H1 (cell line): ENCODE results near the gene LCLAT1. TPM values are rescaled to one million over a fixed set of nuclear protein-coding genes. Genes with fewer than 3 reads are reported as not detected.

Experiments used
- BCL11A ChIP-seq, 2 experiments: IDR thresholded peaks; one replicate each; pipeline ENCODE4 v1.6.1; 2011; ENCODE audit warnings: low read depth in 2 of 2, low read length in 2 of 2, mild to moderate bottlenecking in 2 of 2
- CHD2 ChIP-seq: IDR thresholded peaks from 2 replicates; pipeline ENCODE4 v1.6.1; 2012; ENCODE audit warnings: low read length, improper control_type of control experiment
- EP300 ChIP-seq, 2 experiments: IDR thresholded peaks; 1 replicate in 1 of 2; 2 replicates in 1 of 2; pipeline ENCODE4 v1.6.1; 2011 to 2012; ENCODE audit warnings: low read depth in 2 of 2, low read length in 2 of 2, mild to moderate bottlenecking in 2 of 2, borderline replicate concordance in 1 of 2, inconsistent platforms in 1 of 2, moderate library complexity in 1 of 2
- JUN ChIP-seq: IDR thresholded peaks from 2 replicates; pipeline ENCODE4 v1.6.1; 2011; ENCODE audit warnings: low read depth, mild to moderate bottlenecking, improper control_type of control experiment, low read length
- KDM1A ChIP-seq: fragments of 200-600, 300-600 bp; sonication (generic); IDR thresholded peaks from 2 replicates; pipeline ENCODE4 v1.7.1; 2016; ENCODE audit warnings: mild to moderate bottlenecking, low read length, borderline replicate concordance
- MAFK ChIP-seq: IDR thresholded peaks from 2 replicates; pipeline ENCODE4 v1.6.1; 2012; ENCODE audit warnings: low read depth, mild to moderate bottlenecking, improper control_type of control experiment, low read length
- NANOG ChIP-seq: IDR thresholded peaks from 2 replicates; pipeline ENCODE4 v1.6.1; 2011; ENCODE audit warnings: low read length, low read depth, mild to moderate bottlenecking, inconsistent platforms; ENCODE audit not compliant: insufficient read depth, poor library complexity, severe bottlenecking
- POLR2A ChIP-seq, 2 experiments: IDR thresholded peaks; 1 replicate in 1 of 2; 2 replicates in 1 of 2; pipeline ENCODE4 v1.6.1; 2011; ENCODE audit warnings: low read depth in 2 of 2, low read length in 2 of 2, mild to moderate bottlenecking in 2 of 2; ENCODE audit errors: control extremely low read depth in 1 of 2
- POLR2AphosphoS5 ChIP-seq: IDR thresholded peaks from 2 replicates; pipeline ENCODE4 v1.6.1; 2011; ENCODE audit warnings: low read depth, low read length
- RAD21 ChIP-seq, 2 experiments: IDR thresholded peaks in 1 of 2; conservative IDR thresholded peaks in 1 of 2; 2 replicates each; pipeline ENCODE4 v1.6.1; 2011; ENCODE audit warnings: low read depth in 2 of 2, low read length in 2 of 2, improper control_type of control experiment in 1 of 2, inconsistent platforms in 1 of 2, mild to moderate bottlenecking in 1 of 2, moderate library complexity in 1 of 2
- RNF2 ChIP-seq: fragments of 200-900, 300-1000 bp; sonication (generic); IDR thresholded peaks from 2 replicates; pipeline ENCODE4 v1.7.1; 2016; ENCODE audit warnings: borderline replicate concordance, low read depth, mild to moderate bottlenecking, antibody characterized with exemption, low read length; ENCODE audit not compliant: poor library complexity, severe bottlenecking; ENCODE audit errors: missing control alignments
- SIN3A ChIP-seq, 2 experiments: IDR thresholded peaks in 1 of 2; conservative IDR thresholded peaks in 1 of 2; 2 replicates each; pipeline ENCODE4 v1.6.1; 2011 to 2012; ENCODE audit warnings: low read length in 2 of 2, improper control_type of control experiment in 1 of 2, low read depth in 1 of 2, mild to moderate bottlenecking in 1 of 2
- SP1 ChIP-seq: IDR thresholded peaks from 2 replicates; pipeline ENCODE4 v1.6.1; 2011; ENCODE audit warnings: low read depth, low read length
- SUZ12 ChIP-seq: fragments of 200-600 bp; sonication (generic); IDR thresholded peaks from 2 replicates; pipeline ENCODE4 v1.6.1; 2012; ENCODE audit warnings: mild to moderate bottlenecking, inconsistent platforms, low read length, moderate library complexity, mixed read lengths
- TAF7 ChIP-seq: optimal IDR thresholded peaks from 2 replicates; pipeline ENCODE3; 2011; ENCODE audit warnings: low read depth, mild to moderate bottlenecking, inconsistent platforms, low read length, moderate library complexity, borderline replicate concordance
- TCF12 ChIP-seq: IDR thresholded peaks from 2 replicates; pipeline ENCODE4 v1.6.1; 2011; ENCODE audit warnings: low read depth, mild to moderate bottlenecking, low read length
- TEAD4 ChIP-seq: IDR thresholded peaks from 2 replicates; pipeline ENCODE4 v1.6.1; 2012; ENCODE audit warnings: low read depth, low read length, inconsistent platforms, mixed read lengths
- polyA plus RNA-seq, 7 experiments: library from polyadenylated mRNA; depleted of rRNA in 3 of 7; stranded (reverse) in 5 of 7; unstranded in 2 of 7; fragments of >200 nt in 5 of 7; fragments of 200-250 nt in 2 of 7; gene quantifications; 1 replicate in 5 of 7; 2 replicates in 1 of 7; 4 replicates in 1 of 7; pipeline versions ENCODE4 v1.2.1 to v1.2.3, GENCODE V29; 2011 to 2013; ENCODE audit warnings: missing spikeins in 2 of 7, mixed read lengths in 2 of 7
- total RNA-seq: library from RNA; stranded (reverse); fragmentation: NEBNext Ultra II Directional; extraction: Animal tissue kit (Norgen Biotek cat#: 25700); gene quantifications from 2 replicates; pipeline ENCODE4 v1.2.1, GENCODE V29; 2021
- TF ChIP-seq, protein P1 (sequence below): IDR thresholded peaks from 2 replicates; pipeline ENCODE4 v1.6.1; 2011; ENCODE audit warnings: low read depth, mild to moderate bottlenecking, low read length; ENCODE audit not compliant: insufficient read depth
- TF ChIP-seq, protein P2 (sequence below): IDR thresholded peaks from 2 replicates; pipeline ENCODE4 v1.6.1; 2012; ENCODE audit warnings: low read length, inconsistent platforms

LCLAT1 gene
- total and polyA plus RNA-seq, 2 of the 8 experiments (the other 6 are each of a cell fraction or from before 2014, with no cell fraction given), result 7.6 to 22.0 TPM

DNA sequence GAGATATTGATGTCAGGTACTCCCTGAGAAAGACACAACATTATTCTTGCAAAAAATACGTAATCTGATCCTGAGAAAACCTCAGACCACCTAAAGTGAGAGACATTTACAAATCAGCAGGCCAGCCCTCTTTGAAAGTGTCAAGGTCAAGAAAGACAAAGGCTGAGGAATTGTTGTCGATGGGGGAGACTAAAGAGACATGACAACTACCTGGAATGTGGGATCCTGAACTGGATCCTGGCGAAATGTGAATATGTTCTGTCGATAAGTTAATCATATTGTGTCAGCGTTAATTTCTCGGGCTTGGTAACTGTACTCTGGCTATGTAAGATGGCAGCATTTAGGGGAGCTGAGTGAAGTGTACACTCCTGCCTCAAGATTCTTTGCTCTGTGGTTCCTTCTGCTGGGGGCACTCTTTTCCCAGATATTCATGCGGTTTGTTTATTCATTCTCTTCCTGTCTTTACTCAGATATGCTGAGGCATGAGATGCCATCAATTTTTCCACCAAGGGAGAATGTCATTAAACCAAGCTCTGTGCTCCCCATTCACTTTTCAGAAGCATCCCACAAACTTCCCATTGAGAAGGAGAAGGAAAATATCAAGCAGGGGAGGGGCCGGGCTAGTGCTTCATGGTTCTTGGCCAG, 205.3 kb downstream of the LCLAT1 start (continued):
- TF ChIP-seq, protein P1, sequence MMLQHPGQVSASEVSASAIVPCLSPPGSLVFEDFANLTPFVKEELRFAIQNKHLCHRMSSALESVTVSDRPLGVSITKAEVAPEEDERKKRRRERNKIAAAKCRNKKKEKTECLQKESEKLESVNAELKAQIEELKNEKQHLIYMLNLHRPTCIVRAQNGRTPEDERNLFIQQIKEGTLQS, result no peak
- TF ChIP-seq POLR2A (IDR thresholded peaks at IDR 0.05; ENCODE audit: control extremely low read depth in 1 of 2, low read depth in 2 of 2, low read length in 2 of 2) (no peak), SP1 (peak; percentile 84), BCL11A (IDR thresholded peaks at IDR 0.05; ENCODE audit: low read depth in 2 of 2, low read length in 2 of 2) (peak; percentile 22 to 50), RAD21 (IDR thresholded peaks at IDR 0.05 in 1 of 2, conservative IDR thresholded peaks at IDR 0.05 in 1 of 2; ENCODE audit: low read depth in 2 of 2, low read length in 2 of 2) (0 out of 4 replicates have a peak, but pooled peaks of 1 of the 2 experiments have one; percentile 4), KDM1A (no peak), TEAD4 (peak; percentile 95), SUZ12 (no peak), CHD2 (0 out of 2 replicates have a peak, but pooled peaks have one; percentile 30), TCF12 (peak; percentile 78; the same call in 1 of the 2 replicates), EP300 (IDR thresholded peaks at IDR 0.05; ENCODE audit: borderline replicate concordance in 1 of 2, low read depth in 2 of 2, low read length in 2 of 2) (peak in 1 of 2 experiments; percentile 82; a peak in 1 of 3 replicates), NANOG (peak; percentile 98), POLR2AphosphoS5 (no peak), SIN3A (conservative IDR thresholded peaks at IDR 0.05 in 1 of 2, IDR thresholded peaks at IDR 0.05 in 1 of 2; ENCODE audit: low read depth in 1 of 2, low read length in 2 of 2) (no peak), MAFK (no peak), TAF7 (no peak), JUN (no peak), RNF2 (no peak)
- TF ChIP-seq, protein P2, sequence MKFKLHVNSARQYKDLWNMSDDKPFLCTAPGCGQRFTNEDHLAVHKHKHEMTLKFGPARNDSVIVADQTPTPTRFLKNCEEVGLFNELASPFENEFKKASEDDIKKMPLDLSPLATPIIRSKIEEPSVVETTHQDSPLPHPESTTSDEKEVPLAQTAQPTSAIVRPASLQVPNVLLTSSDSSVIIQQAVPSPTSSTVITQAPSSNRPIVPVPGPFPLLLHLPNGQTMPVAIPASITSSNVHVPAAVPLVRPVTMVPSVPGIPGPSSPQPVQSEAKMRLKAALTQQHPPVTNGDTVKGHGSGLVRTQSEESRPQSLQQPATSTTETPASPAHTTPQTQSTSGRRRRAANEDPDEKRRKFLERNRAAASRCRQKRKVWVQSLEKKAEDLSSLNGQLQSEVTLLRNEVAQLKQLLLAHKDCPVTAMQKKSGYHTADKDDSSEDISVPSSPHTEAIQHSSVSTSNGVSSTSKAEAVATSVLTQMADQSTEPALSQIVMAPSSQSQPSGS, result 0 out of 2 replicates have a peak, but pooled peaks have one; percentile 62
